ENCODE measurements around the gene CKAP2L.
"Not testable (repeated sequence)": the region's sequence is repeated elsewhere in the genome, so short reads cannot be mapped to it uniquely, and the experiment has no call there.

CKAP2L gene

DNA sequence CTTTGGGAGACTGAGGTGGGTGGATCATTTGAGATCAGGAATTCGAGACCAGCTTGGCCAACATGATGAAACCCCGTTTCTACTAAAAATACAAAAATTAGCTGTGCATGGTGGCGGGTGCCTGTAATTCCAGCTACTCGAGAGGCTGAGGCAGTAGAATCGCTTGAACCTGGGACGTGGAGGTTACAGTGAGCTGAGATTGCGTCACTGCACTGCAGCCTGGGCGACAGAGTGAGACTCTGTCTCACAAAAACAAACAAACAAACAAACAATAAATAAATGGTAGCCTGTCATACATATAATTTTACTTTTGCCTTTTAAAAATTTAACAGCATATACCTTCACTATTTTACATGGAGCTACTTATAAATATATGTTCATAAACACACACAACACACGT, 57.5 kb downstream of the CKAP2L start:
- DNase-seq: not testable (repeated sequence)

DNA sequence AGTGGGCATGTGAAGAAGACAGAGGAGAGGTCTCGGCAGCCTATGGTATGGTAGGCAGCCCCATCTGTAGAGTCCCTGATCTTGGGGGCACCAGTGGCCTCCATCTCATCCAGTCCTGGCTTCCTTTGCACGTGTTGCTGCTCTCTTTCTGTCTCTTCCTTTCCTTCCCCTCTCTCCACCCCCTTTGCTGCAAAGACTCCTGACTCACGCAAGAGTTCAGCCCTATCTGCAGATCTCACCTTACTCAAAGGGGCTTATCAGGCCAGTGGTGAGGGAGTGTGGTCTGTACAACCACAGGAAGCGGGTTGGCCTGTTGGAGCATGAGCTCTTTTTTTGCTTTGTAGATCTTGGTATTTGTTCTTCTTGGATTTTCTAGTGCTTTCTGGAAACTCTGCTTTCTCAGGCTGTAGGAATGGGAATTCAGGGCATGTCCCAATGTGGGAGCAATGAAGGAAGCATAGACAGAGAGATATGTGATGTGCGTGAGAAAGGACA, 58.2 kb downstream of the CKAP2L start:
- DNase-seq: no peak

DNA sequence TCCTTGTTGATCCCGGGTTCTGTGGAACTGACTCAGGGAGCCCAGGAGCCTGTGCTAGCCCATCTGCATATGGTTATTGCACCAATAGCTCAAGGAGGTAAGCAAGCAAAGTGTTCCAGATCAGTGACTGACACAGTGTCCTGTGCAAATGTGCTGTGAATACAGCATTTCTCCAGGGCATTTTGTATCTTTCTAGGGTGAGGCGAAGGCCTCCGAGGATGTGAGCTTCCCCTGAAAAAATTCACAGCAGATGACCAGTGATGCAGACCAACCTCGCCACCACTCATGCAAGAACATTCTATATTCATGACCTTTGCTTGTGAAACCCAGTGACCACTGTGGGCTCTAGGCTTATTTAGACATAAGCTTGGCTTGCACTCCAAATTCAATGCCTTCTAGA, 58.8 kb downstream of the CKAP2L start:
- DNase-seq: no peak

DNA sequence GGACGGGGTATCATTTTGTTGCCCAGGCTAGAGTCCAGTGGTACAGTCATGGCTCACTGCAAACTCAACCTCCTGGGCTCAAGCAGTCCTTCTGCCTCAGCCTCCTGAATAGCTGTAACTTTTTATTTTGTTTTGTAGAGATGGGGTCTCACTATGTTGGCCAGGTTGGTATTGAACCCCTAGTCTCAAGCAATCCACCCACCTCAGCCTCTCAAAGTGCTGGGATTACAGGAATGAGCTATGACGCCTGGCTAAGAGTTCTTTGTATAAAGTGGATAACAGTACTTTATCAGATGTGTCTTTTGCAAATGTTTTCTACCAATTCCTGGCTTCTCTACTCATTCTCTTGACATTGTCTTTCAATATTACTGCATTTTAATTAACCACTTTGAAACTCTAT, 60.7 kb downstream of the CKAP2L start:
- no peak for DNase-seq

DNA sequence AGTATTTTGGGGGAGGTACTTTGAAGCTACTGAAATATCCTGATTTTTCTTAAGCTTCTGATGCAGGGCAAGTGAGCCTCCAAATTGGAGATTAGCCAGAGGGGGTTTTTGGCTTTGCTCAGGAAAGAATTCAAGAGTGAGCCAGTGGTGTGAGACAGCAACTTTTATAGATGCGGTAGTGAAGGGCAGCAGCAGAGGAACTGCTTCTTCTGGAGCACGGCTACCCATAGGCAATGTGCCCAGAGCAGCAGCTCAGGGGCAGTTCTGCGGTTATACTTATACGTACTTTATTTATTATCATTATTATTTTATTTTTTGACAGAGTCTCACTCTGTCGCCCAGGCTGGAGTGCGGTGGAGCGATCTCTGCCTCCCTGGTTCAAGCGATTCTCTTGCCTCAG, 63.4 kb downstream of the CKAP2L start:
- DNase-seq: no peak

DNA sequence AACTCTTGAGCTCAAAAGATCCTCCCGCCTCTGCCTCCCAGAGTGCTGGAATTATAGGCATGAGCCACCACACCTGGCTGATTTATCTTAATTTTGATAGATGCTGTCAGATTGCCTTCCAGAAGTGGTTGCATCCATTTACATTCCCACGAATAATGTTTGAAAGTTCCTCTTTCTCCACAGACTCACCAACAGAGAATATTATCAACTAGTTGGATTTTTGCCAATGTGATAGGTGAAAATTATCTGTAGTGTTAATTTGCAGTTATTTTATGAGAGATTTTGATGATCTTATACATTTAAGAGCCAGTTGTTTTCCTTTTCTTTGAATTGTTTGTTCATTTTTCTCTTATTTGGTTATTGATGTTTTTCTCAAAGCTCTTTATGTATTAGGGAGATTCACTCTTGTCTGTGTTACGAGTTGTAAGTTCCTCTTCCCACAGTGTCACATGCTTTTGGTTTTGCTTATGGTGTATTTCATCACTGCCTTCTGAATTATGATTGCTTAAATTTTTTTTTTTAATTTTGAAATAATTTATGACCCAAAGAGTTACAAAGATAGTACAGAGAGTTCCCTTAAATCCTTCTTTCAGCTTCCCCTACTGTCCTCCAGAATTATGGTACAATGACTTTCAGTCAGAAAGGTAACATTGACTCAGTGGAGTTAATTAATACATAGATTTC, 64.3 kb downstream of the CKAP2L start:
- DNase-seq: no peak

DNA sequence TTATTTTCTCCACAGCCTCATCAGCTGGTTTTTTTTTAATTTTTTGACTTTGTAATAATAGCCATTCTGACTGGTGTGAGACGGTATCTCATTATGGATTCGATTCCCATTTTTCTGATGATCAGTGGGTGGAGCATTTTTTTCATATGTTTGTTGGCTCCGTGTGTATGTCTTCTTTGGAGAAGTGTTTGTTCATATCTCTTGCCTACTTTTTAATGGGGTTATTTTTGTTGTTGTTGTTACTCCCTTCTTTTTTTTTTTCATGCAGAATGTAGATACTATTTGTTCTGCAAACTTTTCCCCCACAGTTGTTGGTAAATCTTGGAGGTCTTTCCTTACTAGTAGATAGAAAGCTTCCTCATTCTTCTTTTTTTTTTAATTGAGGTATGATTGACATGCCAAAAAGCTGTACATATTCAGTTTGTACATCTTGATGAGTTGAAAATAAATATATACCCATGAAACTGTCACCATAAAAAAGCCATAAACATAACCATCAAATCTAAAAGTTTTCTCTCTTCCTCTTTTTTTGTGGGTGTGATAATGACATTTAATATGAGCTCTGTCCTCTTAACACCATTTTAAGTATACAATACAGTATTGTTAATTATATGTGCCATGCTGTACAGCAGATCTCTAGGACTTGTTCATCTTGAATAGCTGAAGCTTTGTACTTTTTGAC, 65.4 kb downstream of the CKAP2L start:
- DNase-seq: no peak

DNA sequence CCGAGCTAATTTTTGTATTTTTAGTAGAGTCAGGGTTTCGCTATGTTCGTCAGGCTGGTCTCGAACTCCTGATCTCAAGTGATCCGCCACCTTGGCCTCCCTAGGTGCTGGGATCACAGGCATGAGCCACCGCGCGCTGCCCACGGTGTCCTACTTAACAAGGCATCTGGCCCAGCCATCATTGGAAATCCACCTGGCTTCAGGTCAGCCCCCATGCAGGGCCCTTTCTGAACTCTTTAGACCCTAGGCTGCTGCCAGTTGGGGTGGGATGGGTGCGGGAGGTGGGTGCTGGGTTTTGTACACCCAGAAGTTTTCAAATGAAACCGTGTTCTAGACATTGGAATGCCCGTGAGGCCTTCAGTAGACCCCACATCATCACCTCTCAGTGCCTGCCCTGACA, 70.2 kb downstream of the CKAP2L start:
- no peak for DNase-seq

DNA sequence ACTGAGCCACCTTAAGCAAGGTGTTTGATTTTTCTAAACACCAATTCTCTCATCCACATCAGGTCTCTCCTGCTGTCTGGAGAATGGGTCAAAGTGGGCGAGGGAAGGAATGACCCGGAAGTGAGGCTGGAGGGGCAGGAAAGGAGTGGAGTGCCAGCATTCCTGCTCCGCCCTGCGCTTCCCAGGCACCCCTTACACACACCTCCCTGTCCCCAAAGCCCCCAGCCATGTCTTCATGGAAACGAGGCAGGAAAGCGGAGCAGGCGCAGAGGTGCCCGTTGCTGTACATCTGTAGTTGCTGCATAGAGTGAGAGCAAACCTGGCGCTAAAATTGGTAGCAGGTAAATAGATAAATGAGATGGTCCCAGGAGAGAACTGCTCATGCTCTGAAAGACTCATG, 70.8 kb downstream of the CKAP2L start:
- DNase-seq: no peak

DNA sequence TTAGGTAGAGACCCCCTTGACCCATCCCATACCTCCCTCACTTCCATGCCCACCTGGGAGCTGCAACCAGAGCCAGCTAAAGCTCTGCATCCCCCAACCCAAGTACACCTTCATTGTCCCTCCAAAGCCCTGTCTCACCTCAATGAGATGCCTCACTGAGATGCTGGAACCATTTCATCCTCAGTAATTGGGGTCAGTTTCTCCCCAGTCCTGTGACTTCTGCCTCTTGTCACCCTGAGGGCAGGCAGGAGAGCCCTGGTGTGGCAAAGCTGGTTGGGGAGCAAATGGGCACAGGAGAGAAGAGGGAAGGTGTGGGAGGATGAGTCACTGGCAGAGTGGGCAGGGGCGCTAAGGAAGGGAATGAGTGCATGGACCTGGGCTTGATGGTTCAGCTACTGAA, 71.5 kb downstream of the CKAP2L start:
- no peak for DNase-seq

DNA sequence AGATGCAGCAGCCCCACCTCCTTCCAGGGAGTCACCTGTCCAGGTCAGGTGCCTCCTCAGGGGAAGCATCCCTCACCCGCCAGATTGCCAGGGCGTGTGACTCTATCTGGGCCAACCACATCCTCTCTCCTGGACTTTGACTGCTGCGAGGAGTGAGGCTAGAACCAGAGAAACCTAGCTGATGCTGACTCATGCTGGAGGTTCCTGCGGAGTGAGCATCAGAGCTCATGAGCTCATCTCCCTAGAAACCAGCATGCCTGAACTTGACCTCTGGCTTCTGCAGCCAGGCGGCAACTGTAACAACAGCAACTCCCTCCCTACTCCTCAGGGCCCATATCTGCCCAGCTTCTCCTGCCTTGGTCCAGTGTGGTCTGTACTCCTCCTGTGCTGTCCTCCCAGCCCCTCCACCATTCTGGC, 71.9 kb downstream of the CKAP2L start:
- peak in 2 of 3 experiments; percentile 75 to 87 for DNase-seq

DNA sequence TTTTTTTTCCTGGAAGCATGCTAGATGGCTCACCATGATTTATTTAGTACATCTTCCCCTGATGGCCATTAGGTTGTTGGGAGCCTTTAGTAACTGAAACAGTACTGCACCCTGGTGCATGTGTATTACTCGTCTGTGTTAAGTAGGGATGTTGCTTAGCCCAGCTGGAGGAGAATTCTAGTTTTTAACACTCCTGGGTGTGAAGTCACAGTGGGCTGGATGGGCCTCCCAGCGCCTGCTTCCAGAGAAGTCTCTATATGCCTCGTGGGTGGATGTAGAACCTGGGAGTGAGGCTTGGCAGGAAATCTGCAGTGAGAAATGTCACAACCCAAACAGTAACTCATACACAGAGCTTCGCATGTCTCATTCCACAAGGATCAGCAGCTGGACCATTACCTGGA, 72.5 kb downstream of the CKAP2L start:
- DNase-seq: peak in 1 of 3 experiments; percentile 31

DNA sequence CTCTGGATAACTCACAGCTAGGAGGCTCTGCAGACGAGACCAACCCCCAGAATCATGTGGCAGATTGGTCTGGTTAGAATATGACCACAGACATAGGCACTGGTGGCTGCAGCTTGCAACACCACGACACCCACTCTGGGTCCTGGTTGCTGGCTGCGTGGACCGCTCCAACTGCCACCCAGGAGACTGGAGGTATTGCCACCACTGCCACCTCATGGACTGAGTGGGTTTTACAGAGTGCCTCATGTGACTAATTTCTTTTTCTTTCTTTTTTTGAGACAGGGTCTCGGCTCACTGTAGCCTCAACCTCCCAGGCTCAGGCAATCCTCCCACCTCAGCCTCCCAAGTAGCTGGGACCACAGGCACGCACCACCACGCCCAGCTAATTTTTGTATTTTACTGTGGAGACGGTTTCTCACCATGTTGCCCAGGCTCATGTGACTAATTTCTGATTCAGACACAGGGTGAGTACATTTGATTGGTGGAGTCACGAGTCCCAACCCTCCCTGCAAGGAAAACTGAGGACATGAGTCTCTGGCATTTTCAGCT, 73.5 kb downstream of the CKAP2L start:
- peak; percentile 0 to 57 (median 41) for DNase-seq

DNA sequence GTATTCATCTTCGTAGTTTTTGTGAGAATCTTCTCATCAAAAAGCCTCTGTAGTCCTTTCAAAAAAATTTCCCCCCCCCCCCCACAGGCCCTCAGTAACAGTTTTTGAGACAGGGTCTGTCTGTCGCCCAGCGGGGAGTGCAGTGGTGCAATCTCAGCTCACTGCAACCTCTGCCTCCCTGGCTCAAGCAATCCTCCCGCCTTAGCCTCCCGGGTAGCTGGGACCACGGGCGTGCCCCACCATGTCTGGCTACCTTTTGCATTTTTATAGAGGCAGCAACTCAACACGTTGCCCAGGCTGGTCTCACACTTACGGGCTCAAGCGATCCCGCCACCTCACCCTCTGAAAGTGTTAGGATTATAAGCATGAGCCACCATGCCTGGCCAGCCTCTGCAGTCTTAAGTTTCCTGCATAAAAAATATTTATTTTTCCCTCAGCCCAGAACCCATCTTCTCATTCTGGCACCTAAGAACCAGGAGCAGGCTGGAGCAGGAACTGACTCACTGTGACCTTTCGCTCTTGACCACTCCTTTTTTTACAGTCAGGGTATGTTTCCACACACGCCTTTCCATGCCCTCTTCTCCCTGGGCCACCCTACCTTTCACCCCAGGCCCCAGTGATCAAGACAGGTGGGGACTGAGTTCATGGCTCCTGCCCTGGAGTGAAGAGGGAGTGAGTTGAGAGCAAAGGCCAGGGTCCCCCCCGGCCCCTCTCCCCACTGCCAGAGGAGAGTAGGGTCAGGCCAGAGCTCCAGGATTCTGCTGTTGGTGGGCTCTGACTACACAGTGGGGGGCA, 76.1 kb downstream of the CKAP2L start:
- no peak for DNase-seq

DNA sequence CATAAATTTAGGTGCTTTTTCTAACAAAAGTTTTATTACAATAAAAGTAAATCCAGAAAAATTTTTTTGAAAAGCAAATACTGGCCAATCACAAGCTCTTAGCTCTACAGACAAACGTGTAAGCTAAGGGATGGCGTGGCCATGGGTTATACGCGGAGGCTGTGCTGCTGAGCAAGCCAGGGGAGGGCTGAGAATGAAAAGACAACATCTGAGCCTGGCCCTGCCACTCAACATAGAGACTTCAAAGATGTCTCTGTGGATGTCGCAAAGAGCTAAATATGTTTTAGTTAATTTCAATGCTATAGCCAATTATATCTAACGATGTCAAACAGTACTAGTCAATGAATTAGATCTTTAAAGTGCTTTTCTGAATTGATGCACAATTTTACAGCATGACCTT, 76.9 kb downstream of the CKAP2L start:
- peak in 2 of 3 experiments; percentile 7 to 47 for DNase-seq
